Astrocyte (in vitro differentiated cells and primary cell): ENCODE results near the gene LRRC41. TPM values are rescaled to one million over a fixed set of nuclear protein-coding genes. Genes with fewer than 3 reads are reported as not detected.
A peak's percentile ranks its signal among the peaks of the same experiment; 100 is the strongest.
"Not testable (repeated sequence)": the region's sequence is repeated elsewhere in the genome, so short reads cannot be mapped to it uniquely, and the experiment has no call there.

Experiments
- DNase-seq: peaks from one replicate; pipeline ENCODE4 v3.0.0-alpha.2; 2010; ENCODE audit warnings: low read depth
- FAIRE-seq: peaks from 2 replicates; lab custom pipeline; 2011; peaks lifted over from hg19 to GRCh38; lab: Jason Lieb, UNC
- H2AFZ ChIP-seq: 2 replicates; pipeline ENCODE4 v1.6.0; 2012; ENCODE audit warnings: low read depth, low read length, inconsistent platforms
- H3K27ac ChIP-seq: 2 replicates; pipeline ENCODE4 v1.5.1; 2011; ENCODE audit warnings: low read depth, low read length, inconsistent platforms
- H3K27me3 ChIP-seq: 2 replicates; pipeline ENCODE4 v1.6.0; 2011; ENCODE audit warnings: low read length, inconsistent platforms; ENCODE audit not compliant: insufficient read depth
- H3K36me3 ChIP-seq: 2 replicates; pipeline ENCODE4 v1.5.1; 2011; ENCODE audit warnings: low read length, inconsistent platforms; ENCODE audit not compliant: insufficient read depth
- H3K4me1 ChIP-seq: 2 replicates; pipeline ENCODE4 v1.5.1; 2011; ENCODE audit warnings: low read length, inconsistent platforms; ENCODE audit not compliant: insufficient read depth
- H3K4me2 ChIP-seq: 2 replicates; pipeline ENCODE4 v1.6.0; 2012; ENCODE audit warnings: low read length, inconsistent platforms
- H3K4me3 ChIP-seq: 2 replicates; pipeline ENCODE4 v1.5.1; 2011; ENCODE audit warnings: low read depth, mild to moderate bottlenecking, low read length, inconsistent platforms; ENCODE audit not compliant: insufficient read depth
- H3K79me2 ChIP-seq: 2 replicates; pipeline ENCODE4 v1.6.0; 2012; ENCODE audit warnings: mild to moderate bottlenecking, low read length, inconsistent platforms; ENCODE audit not compliant: insufficient read depth
- H3K9ac ChIP-seq: 2 replicates; pipeline ENCODE4 v1.6.0; 2012; ENCODE audit warnings: mild to moderate bottlenecking, low read length, inconsistent platforms
- H3K9me3 ChIP-seq: 2 replicates; pipeline ENCODE4 v1.5.1; 2012; ENCODE audit warnings: low read depth, mild to moderate bottlenecking, low read length, inconsistent platforms; ENCODE audit not compliant: insufficient read depth
- H4K20me1 ChIP-seq: 2 replicates; pipeline ENCODE4 v1.6.0; 2012; ENCODE audit warnings: low read length, inconsistent platforms; ENCODE audit not compliant: insufficient read depth
- H3K27ac Mint-ChIP-seq: one replicate; pipeline ENCODE4 v1.8.0; 2021; ENCODE audit warnings: mild to moderate bottlenecking, mixed read lengths; ENCODE audit not compliant: unreplicated experiment
- H3K27me3 Mint-ChIP-seq: one replicate; pipeline ENCODE4 v1.8.0; 2021; ENCODE audit warnings: low read depth, mixed read lengths; ENCODE audit not compliant: unreplicated experiment
- H3K36me3 Mint-ChIP-seq: one replicate; pipeline ENCODE4 v1.8.0; 2021; ENCODE audit warnings: low read depth, mixed read lengths; ENCODE audit not compliant: unreplicated experiment
- H3K4me1 Mint-ChIP-seq: one replicate; pipeline ENCODE4 v1.8.0; 2021; ENCODE audit warnings: low read depth, mixed read lengths; ENCODE audit not compliant: unreplicated experiment
- H3K4me3 Mint-ChIP-seq: one replicate; pipeline ENCODE4 v1.8.0; 2021; ENCODE audit warnings: mild to moderate bottlenecking, moderate library complexity, mixed read lengths; ENCODE audit not compliant: unreplicated experiment
- H3K9me3 Mint-ChIP-seq: one replicate; pipeline ENCODE4 v1.8.0; 2021; ENCODE audit warnings: mild to moderate bottlenecking, mixed read lengths; ENCODE audit not compliant: unreplicated experiment
- EZH2 ChIP-seq: IDR thresholded peaks from 2 replicates; pipeline ENCODE4 v1.6.1; 2012; ENCODE audit warnings: mild to moderate bottlenecking, low read length, inconsistent platforms; ENCODE audit not compliant: insufficient read depth
- total RNA-seq: library from RNA; stranded (reverse); gene quantifications from 2 replicates; pipeline ENCODE4 v1.2.1, GENCODE V29; 2021
- TF ChIP-seq, protein P1 (sequence below): IDR thresholded peaks from 2 replicates; pipeline ENCODE4 v1.5.1; 2011; ENCODE audit warnings: low read depth, mild to moderate bottlenecking, inconsistent platforms, low read length, moderate library complexity; ENCODE audit not compliant: insufficient read depth

Gene LRRC41
- total RNA-seq, 1 donor from 2014 or later, result 88.2 TPM

- Histone ChIP-seq H2AFZ (peak overlapping the region; percentile 87), H4K20me1 (no peaks in the 10 kb centered on the region), H3K4me2 (peak overlapping the region; percentile 96), H3K79me2 (peaks cover 20% of the 10 kb centered on the region), H3K36me3 (peaks cover 3% of the 10 kb centered on the region), H3K4me1 (peaks cover 17% of the 10 kb centered on the region), H3K4me3 (peak overlapping the region; percentile 75), H3K9ac (peak overlapping the region; percentile 88), H3K9me3 (no peaks in the 10 kb centered on the region), H3K27ac (peak overlapping the region; percentile 81), H3K27me3 (no peaks in the 10 kb centered on the region)
- FAIRE-seq (no peak), DNase-seq (peak; percentile 54)
- H3K4me1 Mint-ChIP-seq, result no peaks in the 10 kb centered on the region
- H3K27ac Mint-ChIP-seq, result peak overlapping the region; percentile 93
- no peaks in the 10 kb centered on the region for H3K27me3 Mint-ChIP-seq
- H3K4me3 Mint-ChIP-seq, result peak overlapping the region; percentile 91
- no peaks in the 10 kb centered on the region for H3K36me3 Mint-ChIP-seq
- H3K9me3 Mint-ChIP-seq, result no peaks in the 10 kb centered on the region
- TF ChIP-seq, protein P1, sequence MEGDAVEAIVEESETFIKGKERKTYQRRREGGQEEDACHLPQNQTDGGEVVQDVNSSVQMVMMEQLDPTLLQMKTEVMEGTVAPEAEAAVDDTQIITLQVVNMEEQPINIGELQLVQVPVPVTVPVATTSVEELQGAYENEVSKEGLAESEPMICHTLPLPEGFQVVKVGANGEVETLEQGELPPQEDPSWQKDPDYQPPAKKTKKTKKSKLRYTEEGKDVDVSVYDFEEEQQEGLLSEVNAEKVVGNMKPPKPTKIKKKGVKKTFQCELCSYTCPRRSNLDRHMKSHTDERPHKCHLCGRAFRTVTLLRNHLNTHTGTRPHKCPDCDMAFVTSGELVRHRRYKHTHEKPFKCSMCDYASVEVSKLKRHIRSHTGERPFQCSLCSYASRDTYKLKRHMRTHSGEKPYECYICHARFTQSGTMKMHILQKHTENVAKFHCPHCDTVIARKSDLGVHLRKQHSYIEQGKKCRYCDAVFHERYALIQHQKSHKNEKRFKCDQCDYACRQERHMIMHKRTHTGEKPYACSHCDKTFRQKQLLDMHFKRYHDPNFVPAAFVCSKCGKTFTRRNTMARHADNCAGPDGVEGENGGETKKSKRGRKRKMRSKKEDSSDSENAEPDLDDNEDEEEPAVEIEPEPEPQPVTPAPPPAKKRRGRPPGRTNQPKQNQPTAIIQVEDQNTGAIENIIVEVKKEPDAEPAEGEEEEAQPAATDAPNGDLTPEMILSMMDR, result no peak
- no peak for TF ChIP-seq EZH2
These were observed 56.6 kb downstream of the LRRC41 start for GRCh38 chr1:46246548-46247435.

DNA sequence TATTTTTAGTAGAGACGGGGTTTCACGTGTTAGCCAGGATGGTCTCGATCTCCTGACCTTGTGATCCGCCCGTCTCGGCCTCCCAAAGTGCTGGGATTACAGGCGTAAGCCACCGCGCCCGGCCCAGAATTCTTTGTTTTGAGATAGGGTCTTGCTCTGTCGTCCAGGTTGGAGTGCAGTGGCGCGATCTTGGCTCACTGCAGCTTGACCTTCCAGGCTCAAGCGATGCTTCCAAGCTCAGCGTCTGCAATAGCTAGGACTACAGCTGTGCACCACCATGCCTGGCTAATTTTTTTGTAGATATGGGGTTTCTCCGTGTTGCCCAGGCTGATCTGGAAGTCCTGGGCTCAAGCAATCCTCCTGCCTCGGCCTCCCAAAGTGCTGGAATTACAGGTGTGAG lies 57.3 kb downstream of the LRRC41 start:
- H3K4me3 Mint-ChIP-seq, H3K4me3 ChIP-seq, H3K9me3 ChIP-seq, FAIRE-seq, H2AFZ ChIP-seq, H3K36me3 ChIP-seq, H3K27ac Mint-ChIP-seq, DNase-seq, H3K4me1 Mint-ChIP-seq, H3K27me3 Mint-ChIP-seq, H4K20me1 ChIP-seq, H3K9me3 Mint-ChIP-seq, H3K27ac ChIP-seq, H3K36me3 Mint-ChIP-seq, H3K27me3 ChIP-seq: not testable (repeated sequence)
- Histone ChIP-seq H3K4me2 (peak overlapping the region; percentile 96), H3K79me2 (peaks cover 20% of the 10 kb centered on the region), H3K4me1 (peaks cover 17% of the 10 kb centered on the region), H3K9ac (peak overlapping the region; percentile 88)

GRCh38 chr1:46244656-46245371 lies 58.6 kb downstream of the LRRC41 start:
- no peak overlapping the region for H3K4me3 Mint-ChIP-seq
- Histone ChIP-seq H3K36me3 (no peaks in the 10 kb centered on the region), H3K9me3 (no peaks in the 10 kb centered on the region), H3K27ac (no peak overlapping the region), H3K27me3 (no peaks in the 10 kb centered on the region), H3K9ac (no peak overlapping the region), H3K4me3 (no peak overlapping the region), H3K79me2 (peaks cover 19% of the 10 kb centered on the region), H3K4me2 (no peak overlapping the region), H2AFZ (no peak overlapping the region), H4K20me1 (no peaks in the 10 kb centered on the region), H3K4me1 (peaks cover 17% of the 10 kb centered on the region)
- H3K4me1 Mint-ChIP-seq, result no peaks in the 10 kb centered on the region
- no peaks in the 10 kb centered on the region for H3K27me3 Mint-ChIP-seq
- no peak overlapping the region for H3K27ac Mint-ChIP-seq
- TF ChIP-seq, protein P1, result peak; percentile 43
- no peak for TF ChIP-seq EZH2
- H3K36me3 Mint-ChIP-seq, result no peaks in the 10 kb centered on the region
- DNase-seq (no peak), FAIRE-seq (no peak)
- peaks cover under 1% of the 10 kb centered on the region for H3K9me3 Mint-ChIP-seq

DNA sequence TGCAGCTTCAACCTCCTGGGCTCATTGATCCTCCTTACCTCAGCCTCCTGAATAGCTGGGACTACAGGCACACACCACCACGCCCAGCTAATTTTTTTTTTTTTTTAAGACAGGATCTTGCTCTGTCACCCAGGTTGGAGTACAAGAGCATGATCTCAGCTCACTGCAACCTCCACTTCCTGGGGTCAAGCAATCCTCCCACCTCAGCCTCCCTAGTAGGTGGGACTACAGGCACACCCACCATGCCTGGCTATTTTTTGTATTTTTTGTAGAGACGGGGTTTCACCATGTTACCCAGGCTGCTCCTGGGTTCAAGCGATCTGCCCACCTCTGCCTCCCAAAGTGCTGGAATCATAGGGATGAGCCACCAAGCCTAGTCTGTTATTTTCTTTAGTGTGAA lies 59.6 kb downstream of the LRRC41 start:
- not testable (repeated sequence) for H3K27ac ChIP-seq, H3K4me2 ChIP-seq, H3K9me3 Mint-ChIP-seq, FAIRE-seq, H3K9me3 ChIP-seq, H3K79me2 ChIP-seq, H3K27me3 ChIP-seq, DNase-seq, H3K4me3 ChIP-seq, H3K9ac ChIP-seq, H2AFZ ChIP-seq, H3K4me1 Mint-ChIP-seq, H3K36me3 Mint-ChIP-seq, H3K27me3 Mint-ChIP-seq, H3K4me3 Mint-ChIP-seq, H3K27ac Mint-ChIP-seq, H3K36me3 ChIP-seq, H4K20me1 ChIP-seq
- H3K4me1 ChIP-seq, result peaks cover 17% of the 10 kb centered on the region
